ENCODE measurements around the gene ERMAP. TPM values are rescaled to one million over a fixed set of nuclear protein-coding genes. Genes with fewer than 3 reads are reported as not detected.

Gene ERMAP
- total and polyA plus RNA-seq, 2 experiments from 2014 or later = 1.2 to 2.2 TPM

DNA sequence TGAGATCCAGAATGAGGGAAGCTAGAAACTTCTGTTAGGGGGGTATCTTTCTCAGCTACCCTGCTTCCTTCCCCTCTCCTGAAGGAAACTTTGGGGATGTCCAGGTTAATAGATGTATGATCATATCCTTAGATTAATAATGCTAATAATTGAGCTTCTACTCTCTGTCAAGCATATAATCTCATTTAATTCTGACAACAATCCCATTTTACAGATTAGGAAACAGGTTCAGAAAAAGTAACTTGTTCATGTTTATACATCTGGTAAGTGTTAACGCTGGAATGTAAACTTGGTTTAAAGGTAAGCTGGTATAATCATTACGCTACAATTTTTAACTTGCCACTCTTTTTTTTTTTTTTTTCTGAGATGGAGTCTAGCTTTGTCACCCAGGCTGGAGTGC is 33.8 kb upstream of the ERMAP start:
- H3K36me3 ChIP-seq (ENCODE audit: insufficient read depth) = no peaks in the 10 kb centered on the region; the same call in 1 of the 2 replicates
- H3K4me2 ChIP-seq = no peak overlapping the region
- 0 out of 2 replicates have a peak, but pooled peaks cover 4% of the 10 kb centered on the region for H4K20me1 ChIP-seq (replicated peaks; ENCODE audit: insufficient read depth)
- H3K27ac ChIP-seq (ENCODE audit: low read depth) = no peak overlapping the region
- Mint-ChIP-seq H3K9me3 (no peaks in the 10 kb centered on the region; the same call in 2 of the 3 replicates), H3K27me3 (ENCODE audit: insufficient read depth, low read depth, poor library complexity) (peaks cover 4% of the 10 kb centered on the region), H3K27ac (no peak overlapping the region), H3K36me3 (ENCODE audit: low read depth) (peaks cover 26% of the 10 kb centered on the region), H3K4me1 (peaks cover 11% of the 10 kb centered on the region), H3K4me3 (no peak overlapping the region)
- 0 out of 2 replicates have a peak, but pooled peaks cover 15% of the 10 kb centered on the region for H3F3A ChIP-seq (replicated peaks; ENCODE audit: low read depth)
- TF ChIP-seq, protein P1, sequence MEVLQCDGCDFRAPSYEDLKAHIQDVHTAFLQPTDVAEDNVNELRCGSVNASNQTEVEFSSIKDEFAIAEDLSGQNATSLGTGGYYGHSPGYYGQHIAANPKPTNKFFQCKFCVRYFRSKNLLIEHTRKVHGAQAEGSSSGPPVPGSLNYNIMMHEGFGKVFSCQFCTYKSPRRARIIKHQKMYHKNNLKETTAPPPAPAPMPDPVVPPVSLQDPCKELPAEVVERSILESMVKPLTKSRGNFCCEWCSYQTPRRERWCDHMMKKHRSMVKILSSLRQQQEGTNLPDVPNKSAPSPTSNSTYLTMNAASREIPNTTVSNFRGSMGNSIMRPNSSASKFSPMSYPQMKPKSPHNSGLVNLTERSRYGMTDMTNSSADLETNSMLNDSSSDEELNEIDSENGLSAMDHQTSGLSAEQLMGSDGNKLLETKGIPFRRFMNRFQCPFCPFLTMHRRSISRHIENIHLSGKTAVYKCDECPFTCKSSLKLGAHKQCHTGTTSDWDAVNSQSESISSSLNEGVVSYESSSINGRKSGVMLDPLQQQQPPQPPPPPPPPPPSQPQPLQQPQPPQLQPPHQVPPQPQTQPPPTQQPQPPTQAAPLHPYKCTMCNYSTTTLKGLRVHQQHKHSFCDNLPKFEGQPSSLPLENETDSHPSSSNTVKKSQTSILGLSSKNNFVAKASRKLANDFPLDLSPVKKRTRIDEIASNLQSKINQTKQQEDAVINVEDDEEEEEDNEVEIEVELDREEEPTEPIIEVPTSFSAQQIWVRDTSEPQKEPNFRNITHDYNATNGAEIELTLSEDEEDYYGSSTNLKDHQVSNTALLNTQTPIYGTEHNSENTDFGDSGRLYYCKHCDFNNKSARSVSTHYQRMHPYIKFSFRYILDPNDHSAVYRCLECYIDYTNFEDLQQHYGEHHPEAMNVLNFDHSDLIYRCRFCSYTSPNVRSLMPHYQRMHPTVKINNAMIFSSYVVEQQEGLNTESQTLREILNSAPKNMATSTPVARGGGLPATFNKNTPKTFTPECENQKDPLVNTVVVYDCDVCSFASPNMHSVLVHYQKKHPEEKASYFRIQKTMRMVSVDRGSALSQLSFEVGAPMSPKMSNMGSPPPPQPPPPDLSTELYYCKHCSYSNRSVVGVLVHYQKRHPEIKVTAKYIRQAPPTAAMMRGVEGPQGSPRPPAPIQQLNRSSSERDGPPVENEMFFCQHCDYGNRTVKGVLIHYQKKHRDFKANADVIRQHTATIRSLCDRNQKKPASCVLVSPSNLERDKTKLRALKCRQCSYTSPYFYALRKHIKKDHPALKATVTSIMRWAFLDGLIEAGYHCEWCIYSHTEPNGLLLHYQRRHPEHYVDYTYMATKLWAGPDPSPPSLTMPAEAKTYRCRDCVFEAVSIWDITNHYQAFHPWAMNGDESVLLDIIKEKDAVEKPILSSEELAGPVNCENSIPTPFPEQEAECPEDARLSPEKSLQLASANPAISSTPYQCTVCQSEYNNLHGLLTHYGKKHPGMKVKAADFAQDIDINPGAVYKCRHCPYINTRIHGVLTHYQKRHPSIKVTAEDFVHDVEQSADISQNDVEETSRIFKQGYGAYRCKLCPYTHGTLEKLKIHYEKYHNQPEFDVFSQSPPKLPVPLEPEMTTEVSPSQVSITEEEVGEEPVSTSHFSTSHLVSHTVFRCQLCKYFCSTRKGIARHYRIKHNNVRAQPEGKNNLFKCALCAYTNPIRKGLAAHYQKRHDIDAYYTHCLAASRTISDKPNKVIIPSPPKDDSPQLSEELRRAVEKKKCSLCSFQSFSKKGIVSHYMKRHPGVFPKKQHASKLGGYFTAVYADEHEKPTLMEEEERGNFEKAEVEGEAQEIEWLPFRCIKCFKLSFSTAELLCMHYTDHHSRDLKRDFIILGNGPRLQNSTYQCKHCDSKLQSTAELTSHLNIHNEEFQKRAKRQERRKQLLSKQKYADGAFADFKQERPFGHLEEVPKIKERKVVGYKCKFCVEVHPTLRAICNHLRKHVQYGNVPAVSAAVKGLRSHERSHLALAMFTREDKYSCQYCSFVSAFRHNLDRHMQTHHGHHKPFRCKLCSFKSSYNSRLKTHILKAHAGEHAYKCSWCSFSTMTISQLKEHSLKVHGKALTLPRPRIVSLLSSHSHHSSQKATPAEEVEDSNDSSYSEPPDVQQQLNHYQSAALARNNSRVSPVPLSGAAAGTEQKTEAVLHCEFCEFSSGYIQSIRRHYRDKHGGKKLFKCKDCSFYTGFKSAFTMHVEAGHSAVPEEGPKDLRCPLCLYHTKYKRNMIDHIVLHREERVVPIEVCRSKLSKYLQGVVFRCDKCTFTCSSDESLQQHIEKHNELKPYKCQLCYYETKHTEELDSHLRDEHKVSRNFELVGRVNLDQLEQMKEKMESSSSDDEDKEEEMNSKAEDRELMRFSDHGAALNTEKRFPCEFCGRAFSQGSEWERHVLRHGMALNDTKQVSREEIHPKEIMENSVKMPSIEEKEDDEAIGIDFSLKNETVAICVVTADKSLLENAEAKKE (CRISPR knock-in tag; IDR thresholded peaks at IDR 0.05) = no peak
- TF ChIP-seq STAT1 (IDR thresholded peaks at IDR 0.05; ENCODE audit: unreplicated experiment) (no peak), CREB1 (CRISPR knock-in tag; IDR thresholded peaks at IDR 0.05; ENCODE audit: low read depth) (no peak), ETS1 (IDR thresholded peaks at IDR 0.05) (no peak), REST (IDR thresholded peaks at IDR 0.05; ENCODE audit: unreplicated experiment) (no peak), JUNB (IDR thresholded peaks at IDR 0.05; ENCODE audit: unreplicated experiment) (no peak), ZNF114 (CRISPR knock-in tag; IDR thresholded peaks at IDR 0.05) (no peak), EZH2 (IDR thresholded peaks at IDR 0.05; ENCODE audit: low read depth, unreplicated experiment) (no peak), POLR2AphosphoS5 (IDR thresholded peaks at IDR 0.05; ENCODE audit: low read depth) (no peak)
- TF ChIP-seq, protein P2, sequence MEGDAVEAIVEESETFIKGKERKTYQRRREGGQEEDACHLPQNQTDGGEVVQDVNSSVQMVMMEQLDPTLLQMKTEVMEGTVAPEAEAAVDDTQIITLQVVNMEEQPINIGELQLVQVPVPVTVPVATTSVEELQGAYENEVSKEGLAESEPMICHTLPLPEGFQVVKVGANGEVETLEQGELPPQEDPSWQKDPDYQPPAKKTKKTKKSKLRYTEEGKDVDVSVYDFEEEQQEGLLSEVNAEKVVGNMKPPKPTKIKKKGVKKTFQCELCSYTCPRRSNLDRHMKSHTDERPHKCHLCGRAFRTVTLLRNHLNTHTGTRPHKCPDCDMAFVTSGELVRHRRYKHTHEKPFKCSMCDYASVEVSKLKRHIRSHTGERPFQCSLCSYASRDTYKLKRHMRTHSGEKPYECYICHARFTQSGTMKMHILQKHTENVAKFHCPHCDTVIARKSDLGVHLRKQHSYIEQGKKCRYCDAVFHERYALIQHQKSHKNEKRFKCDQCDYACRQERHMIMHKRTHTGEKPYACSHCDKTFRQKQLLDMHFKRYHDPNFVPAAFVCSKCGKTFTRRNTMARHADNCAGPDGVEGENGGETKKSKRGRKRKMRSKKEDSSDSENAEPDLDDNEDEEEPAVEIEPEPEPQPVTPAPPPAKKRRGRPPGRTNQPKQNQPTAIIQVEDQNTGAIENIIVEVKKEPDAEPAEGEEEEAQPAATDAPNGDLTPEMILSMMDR (conservative IDR thresholded peaks at IDR 0.05; ENCODE audit: low read depth in 2 of 2) = no peak
- DNase-seq (ENCODE audit: low spot score) = no peak
- H3K9me2 ChIP-seq (ENCODE audit: insufficient read depth) = no peaks in the 10 kb centered on the region
- peaks cover 5% of the 10 kb centered on the region; the same call in 1 of the 2 replicates for H3K4me1 ChIP-seq (ENCODE audit: insufficient read depth)
- no peak overlapping the region for H2AFZ ChIP-seq
- no peaks in the 10 kb centered on the region for H3K79me2 ChIP-seq (replicated peaks; ENCODE audit: insufficient read depth)
- H3K27me3 ChIP-seq (ENCODE audit: insufficient read depth) = peaks cover 6% of the 10 kb centered on the region; the same call in 1 of the 2 replicates
- H3K4me3 ChIP-seq = no peak overlapping the region
- ATAC-seq = no peak

All from GM23338 (cell line).